Measurements from ENCODE around the gene PHACTR3. TPM values are rescaled to one million over a fixed set of nuclear protein-coding genes. Genes with fewer than 3 reads are reported as not detected.

PHACTR3 gene
- total RNA-seq, 1 experiment from 2014 or later: 0.10 TPM

DNA sequence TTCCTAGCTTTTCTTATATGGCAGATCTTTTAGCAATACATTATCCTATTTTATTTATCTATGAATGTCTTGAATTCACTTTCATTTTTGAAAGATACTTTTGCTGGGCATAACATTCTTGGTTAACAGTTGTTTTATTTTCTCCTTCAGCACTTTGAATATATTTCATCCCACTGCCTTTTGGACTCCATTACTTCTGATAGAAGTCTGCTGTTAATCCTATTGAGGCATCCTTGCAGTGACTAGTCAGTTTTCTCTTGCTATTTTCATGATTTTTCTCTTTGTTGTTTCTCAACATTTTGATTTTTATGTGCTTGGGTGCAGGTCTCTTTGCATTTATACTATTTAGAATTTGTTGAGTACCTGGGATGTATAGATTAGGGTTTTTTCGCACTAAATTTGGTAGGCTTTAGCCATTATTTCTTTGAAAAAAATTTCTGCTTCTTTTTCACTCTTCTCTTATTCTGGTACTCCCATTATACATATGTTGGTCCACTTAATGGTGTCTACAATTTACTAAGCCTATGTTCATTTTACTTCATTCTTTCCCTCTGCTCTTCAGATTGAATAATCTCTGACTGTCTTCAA lies 53.2 kb downstream of the PHACTR3 start:
- POLR2A ChIA-PET: no interaction called here
- DNase-seq (ENCODE audit: low read depth, low spot score): no peak
- no TSS peak for BruUV-seq (replicated peaks)
- no peak overlapping the region for H3K27ac ChIP-seq (ENCODE audit: low read length)
- CTCF ChIA-PET: no interaction called here
- TF ChIP-seq SIN3A (IDR thresholded peaks at IDR 0.05; ENCODE audit: borderline replicate concordance, insufficient read depth, low read depth, low read length): no peak
- TF ChIP-seq, protein P1, sequence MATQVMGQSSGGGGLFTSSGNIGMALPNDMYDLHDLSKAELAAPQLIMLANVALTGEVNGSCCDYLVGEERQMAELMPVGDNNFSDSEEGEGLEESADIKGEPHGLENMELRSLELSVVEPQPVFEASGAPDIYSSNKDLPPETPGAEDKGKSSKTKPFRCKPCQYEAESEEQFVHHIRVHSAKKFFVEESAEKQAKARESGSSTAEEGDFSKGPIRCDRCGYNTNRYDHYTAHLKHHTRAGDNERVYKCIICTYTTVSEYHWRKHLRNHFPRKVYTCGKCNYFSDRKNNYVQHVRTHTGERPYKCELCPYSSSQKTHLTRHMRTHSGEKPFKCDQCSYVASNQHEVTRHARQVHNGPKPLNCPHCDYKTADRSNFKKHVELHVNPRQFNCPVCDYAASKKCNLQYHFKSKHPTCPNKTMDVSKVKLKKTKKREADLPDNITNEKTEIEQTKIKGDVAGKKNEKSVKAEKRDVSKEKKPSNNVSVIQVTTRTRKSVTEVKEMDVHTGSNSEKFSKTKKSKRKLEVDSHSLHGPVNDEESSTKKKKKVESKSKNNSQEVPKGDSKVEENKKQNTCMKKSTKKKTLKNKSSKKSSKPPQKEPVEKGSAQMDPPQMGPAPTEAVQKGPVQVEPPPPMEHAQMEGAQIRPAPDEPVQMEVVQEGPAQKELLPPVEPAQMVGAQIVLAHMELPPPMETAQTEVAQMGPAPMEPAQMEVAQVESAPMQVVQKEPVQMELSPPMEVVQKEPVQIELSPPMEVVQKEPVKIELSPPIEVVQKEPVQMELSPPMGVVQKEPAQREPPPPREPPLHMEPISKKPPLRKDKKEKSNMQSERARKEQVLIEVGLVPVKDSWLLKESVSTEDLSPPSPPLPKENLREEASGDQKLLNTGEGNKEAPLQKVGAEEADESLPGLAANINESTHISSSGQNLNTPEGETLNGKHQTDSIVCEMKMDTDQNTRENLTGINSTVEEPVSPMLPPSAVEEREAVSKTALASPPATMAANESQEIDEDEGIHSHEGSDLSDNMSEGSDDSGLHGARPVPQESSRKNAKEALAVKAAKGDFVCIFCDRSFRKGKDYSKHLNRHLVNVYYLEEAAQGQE (IDR thresholded peaks at IDR 0.05; ENCODE audit: insufficient read depth in 1 of 2, low read depth in 2 of 2, low read length in 1 of 2): no peak
- no peak for TF ChIP-seq POLR2AphosphoS5 (IDR thresholded peaks at IDR 0.05; ENCODE audit: low read depth, low read length)
- no peak for TF ChIP-seq TCF7L2 (IDR thresholded peaks at IDR 0.05; ENCODE audit: low read depth, low read length)
- TF ChIP-seq, protein P2, sequence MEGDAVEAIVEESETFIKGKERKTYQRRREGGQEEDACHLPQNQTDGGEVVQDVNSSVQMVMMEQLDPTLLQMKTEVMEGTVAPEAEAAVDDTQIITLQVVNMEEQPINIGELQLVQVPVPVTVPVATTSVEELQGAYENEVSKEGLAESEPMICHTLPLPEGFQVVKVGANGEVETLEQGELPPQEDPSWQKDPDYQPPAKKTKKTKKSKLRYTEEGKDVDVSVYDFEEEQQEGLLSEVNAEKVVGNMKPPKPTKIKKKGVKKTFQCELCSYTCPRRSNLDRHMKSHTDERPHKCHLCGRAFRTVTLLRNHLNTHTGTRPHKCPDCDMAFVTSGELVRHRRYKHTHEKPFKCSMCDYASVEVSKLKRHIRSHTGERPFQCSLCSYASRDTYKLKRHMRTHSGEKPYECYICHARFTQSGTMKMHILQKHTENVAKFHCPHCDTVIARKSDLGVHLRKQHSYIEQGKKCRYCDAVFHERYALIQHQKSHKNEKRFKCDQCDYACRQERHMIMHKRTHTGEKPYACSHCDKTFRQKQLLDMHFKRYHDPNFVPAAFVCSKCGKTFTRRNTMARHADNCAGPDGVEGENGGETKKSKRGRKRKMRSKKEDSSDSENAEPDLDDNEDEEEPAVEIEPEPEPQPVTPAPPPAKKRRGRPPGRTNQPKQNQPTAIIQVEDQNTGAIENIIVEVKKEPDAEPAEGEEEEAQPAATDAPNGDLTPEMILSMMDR (IDR thresholded peaks at IDR 0.05): no peak
- H3K36me3 ChIP-seq (ENCODE audit: control insufficient read depth, insufficient read depth, low read length): no peaks in the 10 kb centered on the region
- no peaks in the 10 kb centered on the region for H3K4me1 ChIP-seq (ENCODE audit: control insufficient read depth, insufficient read depth, low read length)
- no peak for ATAC-seq
- H3K27me3 ChIP-seq (ENCODE audit: control insufficient read depth, insufficient read depth, low read length): no peaks in the 10 kb centered on the region; the same call in 1 of the 2 replicates
- H3K9me3 ChIP-seq (ENCODE audit: control insufficient read depth, insufficient read depth, low read depth, low read length): peaks cover 26% of the 10 kb centered on the region; the same call in 1 of the 2 replicates
- intact Hi-C loops (cut with micrococcal nuclease; ENCODE audit: unreplicated experiment): no loop called here
- in situ Hi-C loops (cut with HindIII; ENCODE audit: low pct_unique_long_range_greater_than_20kb, low sequenced_read_pairs): no loop called here
- no peak overlapping the region for H3K4me3 ChIP-seq (ENCODE audit: low read depth in 2 of 2, low read length in 2 of 2)

DNA sequence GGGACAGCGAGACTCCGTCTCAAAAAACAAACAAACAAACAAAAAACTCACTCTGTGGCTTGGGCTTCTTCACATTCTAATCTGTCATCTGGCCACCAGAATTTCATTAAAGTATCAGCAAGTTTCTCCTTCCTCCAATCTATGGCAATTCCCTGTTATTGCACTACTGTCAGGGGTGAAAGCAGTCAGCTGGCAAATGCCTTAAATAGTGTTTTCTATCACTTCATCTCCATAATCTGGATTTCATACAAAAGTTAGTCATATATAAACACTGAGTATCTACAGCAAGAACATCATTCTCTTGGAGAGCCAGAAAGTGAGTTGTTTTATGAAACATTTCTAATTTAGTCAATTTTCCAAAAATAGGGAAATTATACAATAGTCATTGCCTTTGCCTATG lies 56.1 kb downstream of the PHACTR3 start:
- POLR2A ChIA-PET: no interaction called here

More for the DNA sequence above, 56.1 kb downstream of the PHACTR3 start:
- DNase-seq (ENCODE audit: low read depth, low spot score) (no peak), ATAC-seq (no peak)
- Histone ChIP-seq H3K27me3 (ENCODE audit: control insufficient read depth, insufficient read depth, low read length) (peaks cover 13% of the 10 kb centered on the region; the same call in 1 of the 2 replicates), H3K4me3 (ENCODE audit: low read depth in 2 of 2, low read length in 2 of 2) (no peak overlapping the region), H3K4me1 (ENCODE audit: control insufficient read depth, insufficient read depth, low read length) (no peaks in the 10 kb centered on the region), H3K36me3 (ENCODE audit: control insufficient read depth, insufficient read depth, low read length) (no peaks in the 10 kb centered on the region), H3K9me3 (ENCODE audit: control insufficient read depth, insufficient read depth, low read depth, low read length) (peaks cover 26% of the 10 kb centered on the region; the same call in 1 of the 2 replicates), H3K27ac (ENCODE audit: low read length) (no peak overlapping the region)
- intact Hi-C loops (cut with micrococcal nuclease; ENCODE audit: unreplicated experiment) (no loop called here), in situ Hi-C loops (cut with HindIII; ENCODE audit: low pct_unique_long_range_greater_than_20kb, low sequenced_read_pairs) (no loop called here)
- no peak for TF ChIP-seq POLR2AphosphoS5 (IDR thresholded peaks at IDR 0.05; ENCODE audit: low read depth, low read length)
- no peak for TF ChIP-seq SIN3A (IDR thresholded peaks at IDR 0.05; ENCODE audit: borderline replicate concordance, insufficient read depth, low read depth, low read length)
- TF ChIP-seq, protein P2 (IDR thresholded peaks at IDR 0.05): no peak
- TF ChIP-seq, protein P1 (IDR thresholded peaks at IDR 0.05; ENCODE audit: insufficient read depth in 1 of 2, low read depth in 2 of 2, low read length in 1 of 2): no peak
- no peak for TF ChIP-seq TCF7L2 (IDR thresholded peaks at IDR 0.05; ENCODE audit: low read depth, low read length)
- CTCF ChIA-PET: no interaction called here
- no TSS peak for BruUV-seq (replicated peaks)
